Hematopoietic multipotent progenitor cell treated with erythropoietin and hydrocortisone succinate and interleukin-3 and kit ligand, for 6 days (in vitro differentiated cells): Measurements from ENCODE around the gene PRKD1.
A peak's percentile ranks its signal among the peaks of the same experiment; 100 is the strongest.

Experiments
- DNase-seq: peaks from one replicate; pipeline ENCODE4 v3.0.0-alpha.2; 2015

PRKD1 gene

GRCh38 chr14:29927376-29928116 is at the start of gene PRKD1:
Gene PRKD1, minus strand, starts transcription at chr14:29927847.
- DNase-seq: peak; percentile 19

- no peak for DNase-seq
Observed at GRCh38 chr14:29971101-29971500, 43.5 kb upstream of the PRKD1 start.

- DNase-seq: no peak
Observed at GRCh38 chr14:29955087-29955486, 27.4 kb upstream of the PRKD1 start.

GRCh38 chr14:29953501-29953900 is 25.9 kb upstream of the PRKD1 start:
- DNase-seq: no peak

GRCh38 chr14:29944091-29944490 is 16.4 kb upstream of the PRKD1 start:
- no peak for DNase-seq

GRCh38 chr14:29941401-29941800 is 13.8 kb upstream of the PRKD1 start:
- DNase-seq: no peak

GRCh38 chr14:29940482-29940881 is 12.8 kb upstream of the PRKD1 start:
- DNase-seq: no peak

GRCh38 chr14:29937116-29937515 is 9.5 kb upstream of the PRKD1 start:
- no peak for DNase-seq

GRCh38 chr14:29930283-29930682 is 2.6 kb upstream of the PRKD1 start:
- DNase-seq: no peak

GRCh38 chr14:29928117-29928640 is 532 bp upstream of the PRKD1 start:
- no peak for DNase-seq

GRCh38 chr14:29926701-29927375 is 809 bp downstream of the PRKD1 start:
- peak; percentile 13 for DNase-seq

- DNase-seq: no peak
Observed at GRCh38 chr14:29926228-29926627, 1.4 kb downstream of the PRKD1 start.

GRCh38 chr14:29925736-29926135 is 1.9 kb downstream of the PRKD1 start:
- DNase-seq: no peak

- DNase-seq: no peak
Observed at GRCh38 chr14:29925101-29925722, 2.4 kb downstream of the PRKD1 start.

- DNase-seq: no peak
Observed at GRCh38 chr14:29919845-29920244, 7.8 kb downstream of the PRKD1 start.

GRCh38 chr14:29918981-29919380 is 8.7 kb downstream of the PRKD1 start:
- DNase-seq: no peak

GRCh38 chr14:29913566-29913965 is 14.1 kb downstream of the PRKD1 start:
- no peak for DNase-seq

- DNase-seq: no peak
Observed at GRCh38 chr14:29911810-29912209, 15.8 kb downstream of the PRKD1 start.

- DNase-seq: no peak
Observed at GRCh38 chr14:29908652-29909577, 18.7 kb downstream of the PRKD1 start.

- DNase-seq: no peak
Observed at GRCh38 chr14:29906256-29906870, 21.3 kb downstream of the PRKD1 start.

GRCh38 chr14:29905543-29905942 is 22.1 kb downstream of the PRKD1 start:
- no peak for DNase-seq
